Lower leg skin (tissue), 3 donors: ENCODE data around the gene CROT.

ENCODE experiments used
- CTCF ChIP-seq, 3 donors: fragments of 450-650 bp; IDR thresholded peaks; one replicate each; pipeline ENCODE4 v1.5.1; 2016; ENCODE audit warnings: antibody characterized with exemption in 3 of 3, mild to moderate bottlenecking in 3 of 3, moderate library complexity in 2 of 3
- POLR2A ChIP-seq, 2 donors: fragments of 450-650 bp; IDR thresholded peaks; one replicate each; pipeline ENCODE4 v1.6.1; 2016 to 2017; ENCODE audit warnings: antibody characterized with exemption in 2 of 2, mild to moderate bottlenecking in 1 of 2, moderate library complexity in 1 of 2

DNA sequence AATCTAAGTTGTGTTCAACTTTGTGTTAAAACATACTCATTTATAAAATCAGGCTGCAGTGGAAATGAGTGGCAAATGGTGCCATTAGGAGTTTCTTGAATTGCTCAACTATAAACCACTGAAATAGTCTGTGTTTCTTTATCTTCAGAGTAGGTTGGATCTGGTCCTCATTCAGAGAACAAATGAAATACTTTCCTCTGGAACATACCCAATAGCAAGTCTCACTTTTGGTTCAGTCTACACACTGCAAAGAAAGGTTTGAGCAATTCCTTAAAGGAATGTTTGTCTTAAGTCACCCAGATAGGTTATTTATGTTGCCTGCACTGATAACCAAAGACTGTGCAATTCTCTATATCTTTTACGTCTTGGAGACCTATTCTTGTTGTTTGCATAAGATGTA, 67.6 kb downstream of the CROT start:
- no peak for TF ChIP-seq CTCF (IDR thresholded peaks at IDR 0.05)
- TF ChIP-seq POLR2A (IDR thresholded peaks at IDR 0.05), result no peak
